Measurements from ENCODE around the gene POLR1E. TPM values are rescaled to one million over a fixed set of nuclear protein-coding genes. Genes with fewer than 3 reads are reported as not detected.
A peak's percentile ranks its signal among the peaks of the same experiment; 100 is the strongest.

POLR1E gene
- total and polyA plus RNA-seq, 9 of the 15 experiments (the other 6 are each of a cell fraction or from before 2014, with no cell fraction given): 18.9 to 102 (median 74.4) TPM

- peak in 1 of 2 experiments; percentile 67; a peak in 1 of 3 replicates for TF ChIP-seq CBX3 (IDR thresholded peaks at IDR 0.05; ENCODE audit: borderline replicate concordance in 1 of 2, low read length in 2 of 2)
- TF ChIP-seq XRCC5 (IDR thresholded peaks at IDR 0.05; ENCODE audit: low read depth, low read length): peak; percentile 79
- no peak for TF ChIP-seq FOXA1 (IDR thresholded peaks at IDR 0.05; ENCODE audit: borderline replicate concordance)
- TF ChIP-seq, protein P1, sequence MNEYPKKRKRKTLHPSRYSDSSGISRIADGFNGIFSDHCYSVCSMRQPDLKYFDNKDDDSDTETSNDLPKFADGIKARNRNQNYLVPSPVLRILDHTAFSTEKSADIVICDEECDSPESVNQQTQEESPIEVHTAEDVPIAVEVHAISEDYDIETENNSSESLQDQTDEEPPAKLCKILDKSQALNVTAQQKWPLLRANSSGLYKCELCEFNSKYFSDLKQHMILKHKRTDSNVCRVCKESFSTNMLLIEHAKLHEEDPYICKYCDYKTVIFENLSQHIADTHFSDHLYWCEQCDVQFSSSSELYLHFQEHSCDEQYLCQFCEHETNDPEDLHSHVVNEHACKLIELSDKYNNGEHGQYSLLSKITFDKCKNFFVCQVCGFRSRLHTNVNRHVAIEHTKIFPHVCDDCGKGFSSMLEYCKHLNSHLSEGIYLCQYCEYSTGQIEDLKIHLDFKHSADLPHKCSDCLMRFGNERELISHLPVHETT (CRISPR knock-in tag; conservative IDR thresholded peaks at IDR 0.05 in 1 of 2, IDR thresholded peaks at IDR 0.05 in 1 of 2): no peak
- peak; percentile 39; the same call in 1 of the 2 replicates for TF ChIP-seq JUND (IDR thresholded peaks at IDR 0.05; ENCODE audit: borderline replicate concordance, low read depth, low read length)
- TF ChIP-seq JUND (tag; IDR thresholded peaks at IDR 0.05; ENCODE audit: borderline replicate concordance, low read depth, low read length): peak; percentile 41; the same call in 1 of the 3 replicates
- TF ChIP-seq KDM1A (IDR thresholded peaks at IDR 0.05): no peak
- TF ChIP-seq CBX1 (IDR thresholded peaks at IDR 0.05; ENCODE audit: low read depth): 0 out of 2 replicates have a peak, but pooled peaks have one; percentile 67
- TF ChIP-seq TCF15 (CRISPR knock-in tag; IDR thresholded peaks at IDR 0.05): no peak
- no peak for TF ChIP-seq PBX2 (CRISPR knock-in tag; IDR thresholded peaks at IDR 0.05; ENCODE audit: low read depth)
- TF ChIP-seq PBX2 (tag; conservative IDR thresholded peaks at IDR 0.05; ENCODE audit: low read depth): no peak
- TF ChIP-seq SAFB (IDR thresholded peaks at IDR 0.05; ENCODE audit: borderline replicate concordance, low read depth, low read length): 0 out of 2 replicates have a peak, but pooled peaks have one; percentile 48
- peak in 1 of 2 experiments; percentile 97; a peak in 3 of 4 replicates for TF ChIP-seq SIN3A (IDR thresholded peaks at IDR 0.05; ENCODE audit: borderline replicate concordance in 2 of 2, control insufficient read depth in 1 of 2, low read depth in 2 of 2, low read length in 2 of 2)
- peak; percentile 56; the same call in 1 of the 2 replicates for TF ChIP-seq HCFC1 (IDR thresholded peaks at IDR 0.05; ENCODE audit: low read depth, low read length)
- TF ChIP-seq ETV6 (IDR thresholded peaks at IDR 0.05; ENCODE audit: borderline replicate concordance in 1 of 2, low read depth in 2 of 2, low read length in 1 of 2): no peak
- no peak for TF ChIP-seq ETV6 (CRISPR knock-in tag; IDR thresholded peaks at IDR 0.05; ENCODE audit: borderline replicate concordance)
- TF ChIP-seq, protein P2, sequence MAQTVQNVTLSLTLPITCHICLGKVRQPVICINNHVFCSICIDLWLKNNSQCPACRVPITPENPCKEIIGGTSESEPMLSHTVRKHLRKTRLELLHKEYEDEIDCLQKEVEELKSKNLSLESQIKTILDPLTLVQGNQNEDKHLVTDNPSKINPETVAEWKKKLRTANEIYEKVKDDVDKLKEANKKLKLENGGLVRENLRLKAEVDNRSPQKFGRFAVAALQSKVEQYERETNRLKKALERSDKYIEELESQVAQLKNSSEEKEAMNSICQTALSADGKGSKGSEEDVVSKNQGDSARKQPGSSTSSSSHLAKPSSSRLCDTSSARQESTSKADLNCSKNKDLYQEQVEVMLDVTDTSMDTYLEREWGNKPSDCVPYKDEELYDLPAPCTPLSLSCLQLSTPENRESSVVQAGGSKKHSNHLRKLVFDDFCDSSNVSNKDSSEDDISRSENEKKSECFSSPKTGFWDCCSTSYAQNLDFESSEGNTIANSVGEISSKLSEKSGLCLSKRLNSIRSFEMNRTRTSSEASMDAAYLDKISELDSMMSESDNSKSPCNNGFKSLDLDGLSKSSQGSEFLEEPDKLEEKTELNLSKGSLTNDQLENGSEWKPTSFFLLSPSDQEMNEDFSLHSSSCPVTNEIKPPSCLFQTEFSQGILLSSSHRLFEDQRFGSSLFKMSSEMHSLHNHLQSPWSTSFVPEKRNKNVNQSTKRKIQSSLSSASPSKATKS (CRISPR knock-in tag; IDR thresholded peaks at IDR 0.05): no peak
- TF ChIP-seq RB1 (IDR thresholded peaks at IDR 0.05; ENCODE audit: low read depth): peak; percentile 85
- TF ChIP-seq RBM34 (IDR thresholded peaks at IDR 0.05; ENCODE audit: borderline replicate concordance, insufficient read depth, low read length): no peak
Measured at GRCh38 chr9:37485389-37486255, at the start of gene POLR1E (continued).

Measured in K562 (cell line).